Activated CD4-positive, alpha-beta T cell treated with anti-CD3 and anti-CD28 coated beads, Interleukin-2, amount 10 ng/mL, durations not matched to agents 24 days and 14 days (primary cell): Measurements from ENCODE around the gene SEC61A2. TPM values are rescaled to one million over a fixed set of nuclear protein-coding genes. Genes with fewer than 3 reads are reported as not detected.
A peak's percentile ranks its signal among the peaks of the same experiment; 100 is the strongest.
"Not testable (repeated sequence)": the region's sequence is repeated elsewhere in the genome, so short reads cannot be mapped to it uniquely, and the experiment has no call there.

ENCODE experiments used
- DNase-seq: peaks from one replicate; pipeline ENCODE4 v3.0.0; 2022
- H3K27ac Mint-ChIP-seq: one replicate; pipeline ENCODE4 v1.8.0; 2022; ENCODE audit warnings: mild to moderate bottlenecking, mixed read lengths
- H3K27me3 Mint-ChIP-seq: one replicate; pipeline ENCODE4 v1.8.0; 2022; ENCODE audit warnings: mixed read lengths
- H3K36me3 Mint-ChIP-seq: one replicate; pipeline ENCODE4 v1.8.0; 2022; ENCODE audit warnings: low read depth, mild to moderate bottlenecking, mixed read lengths
- H3K4me1 Mint-ChIP-seq: one replicate; pipeline ENCODE4 v1.8.0; 2021; ENCODE audit warnings: mixed read lengths
- H3K4me3 Mint-ChIP-seq: one replicate; pipeline ENCODE4 v1.8.0; 2022; ENCODE audit warnings: mild to moderate bottlenecking, moderate library complexity, mixed read lengths
- H3K9me3 Mint-ChIP-seq: one replicate; pipeline ENCODE4 v1.8.0; 2021; ENCODE audit warnings: mixed read lengths
- intact Hi-C: fragments of 100-400 bp; cut with micrococcal nuclease; formaldehyde crosslinking; loops from one replicate; pipeline ENCODE4 v1.15.1; 2023
- total RNA-seq: library from RNA; stranded (reverse); gene quantifications from 2 replicates; pipeline ENCODE4 v1.2.3, GENCODE V29; 2022

The SEC61A2 gene
- total RNA-seq, 1 donor from 2014 or later = 21.2 TPM

- no peaks in the 10 kb centered on the region for H3K27me3 Mint-ChIP-seq
- H3K36me3 Mint-ChIP-seq = peaks cover 19% of the 10 kb centered on the region
- peaks cover 30% of the 10 kb centered on the region for H3K4me1 Mint-ChIP-seq
- peak; percentile 81 for DNase-seq
- intact Hi-C loops = no loop called here
- H3K9me3 Mint-ChIP-seq = no peaks in the 10 kb centered on the region
- peak overlapping the region; percentile 85 for H3K4me3 Mint-ChIP-seq
- peak overlapping the region; percentile 88 for H3K27ac Mint-ChIP-seq
Measured at GRCh38 chr10:12130237-12130872, 878 bp downstream of the SEC61A2 start.

GRCh38 chr10:12135631-12136030 is 6.2 kb downstream of the SEC61A2 start:
- H3K27me3 Mint-ChIP-seq = no peaks in the 10 kb centered on the region
- no peak for DNase-seq
- H3K27ac Mint-ChIP-seq = peak overlapping the region; percentile 63
- H3K9me3 Mint-ChIP-seq = no peaks in the 10 kb centered on the region
- peaks cover 14% of the 10 kb centered on the region for H3K4me1 Mint-ChIP-seq
- H3K36me3 Mint-ChIP-seq = peaks cover 40% of the 10 kb centered on the region
- intact Hi-C loops = no loop called here
- H3K4me3 Mint-ChIP-seq = no peak overlapping the region

GRCh38 chr10:12140038-12140437 is 10.6 kb downstream of the SEC61A2 start:
- Mint-ChIP-seq H3K36me3 (peaks cover 58% of the 10 kb centered on the region), H3K27ac (no peak overlapping the region), H3K4me3 (no peak overlapping the region), H3K27me3 (no peaks in the 10 kb centered on the region), H3K4me1 (peaks cover 5% of the 10 kb centered on the region), H3K9me3 (no peaks in the 10 kb centered on the region)
- DNase-seq = no peak
- intact Hi-C loops = no loop called here

- Mint-ChIP-seq H3K9me3 (no peaks in the 10 kb centered on the region), H3K27ac (no peak overlapping the region), H3K4me1 (peaks cover 1% of the 10 kb centered on the region), H3K36me3 (peaks cover 50% of the 10 kb centered on the region), H3K4me3 (no peak overlapping the region), H3K27me3 (no peaks in the 10 kb centered on the region)
- DNase-seq = no peak
- intact Hi-C loops = no loop called here
Measured at GRCh38 chr10:12144538-12144937, 15.1 kb downstream of the SEC61A2 start.

GRCh38 chr10:12150163-12150562 is 20.7 kb downstream of the SEC61A2 start:
- no peaks in the 10 kb centered on the region for H3K9me3 Mint-ChIP-seq
- intact Hi-C loops = no loop called here
- H3K36me3 Mint-ChIP-seq = peaks cover 33% of the 10 kb centered on the region
- no peak for DNase-seq
- H3K4me1 Mint-ChIP-seq = peaks cover 2% of the 10 kb centered on the region
- no peak overlapping the region for H3K27ac Mint-ChIP-seq
- H3K27me3 Mint-ChIP-seq = no peaks in the 10 kb centered on the region
- no peak overlapping the region for H3K4me3 Mint-ChIP-seq

GRCh38 chr10:12154516-12154915 is 25.0 kb downstream of the SEC61A2 start:
- H3K9me3 Mint-ChIP-seq = no peaks in the 10 kb centered on the region
- no peaks in the 10 kb centered on the region for H3K27me3 Mint-ChIP-seq
- no peak overlapping the region for H3K27ac Mint-ChIP-seq
- H3K4me3 Mint-ChIP-seq = no peak overlapping the region
- no peak for DNase-seq
- intact Hi-C loops = no loop called here
- peaks cover 37% of the 10 kb centered on the region for H3K36me3 Mint-ChIP-seq
- peaks cover 2% of the 10 kb centered on the region for H3K4me1 Mint-ChIP-seq

- H3K27me3 Mint-ChIP-seq = no peaks in the 10 kb centered on the region
- H3K36me3 Mint-ChIP-seq = peaks cover 35% of the 10 kb centered on the region
- intact Hi-C loops = no loop called here
- no peaks in the 10 kb centered on the region for H3K4me1 Mint-ChIP-seq
- DNase-seq = no peak
- H3K4me3 Mint-ChIP-seq = no peak overlapping the region
- H3K27ac Mint-ChIP-seq = no peak overlapping the region
- no peaks in the 10 kb centered on the region for H3K9me3 Mint-ChIP-seq
Measured at GRCh38 chr10:12156367-12157123, 27.1 kb downstream of the SEC61A2 start.

GRCh38 chr10:12158111-12158510 is 28.6 kb downstream of the SEC61A2 start:
- no peak for DNase-seq
- Mint-ChIP-seq H3K27ac (no peak overlapping the region), H3K36me3 (peaks cover 40% of the 10 kb centered on the region), H3K4me1 (no peaks in the 10 kb centered on the region), H3K27me3 (no peaks in the 10 kb centered on the region), H3K4me3 (no peak overlapping the region), H3K9me3 (no peaks in the 10 kb centered on the region)
- intact Hi-C loops = no loop called here

GRCh38 chr10:12160664-12161063 is 31.2 kb downstream of the SEC61A2 start:
- H3K27me3 Mint-ChIP-seq = no peaks in the 10 kb centered on the region
- DNase-seq = no peak
- H3K9me3 Mint-ChIP-seq = no peaks in the 10 kb centered on the region
- H3K4me3 Mint-ChIP-seq = no peak overlapping the region
- H3K27ac Mint-ChIP-seq = no peak overlapping the region
- intact Hi-C loops = no loop called here
- H3K4me1 Mint-ChIP-seq = no peaks in the 10 kb centered on the region
- H3K36me3 Mint-ChIP-seq = peaks cover 51% of the 10 kb centered on the region

GRCh38 chr10:12162927-12163326 is 33.5 kb downstream of the SEC61A2 start:
- Mint-ChIP-seq H3K9me3 (no peaks in the 10 kb centered on the region), H3K4me3 (no peak overlapping the region), H3K27me3 (no peaks in the 10 kb centered on the region), H3K4me1 (no peaks in the 10 kb centered on the region), H3K36me3 (peaks cover 50% of the 10 kb centered on the region), H3K27ac (no peak overlapping the region)
- no peak for DNase-seq
- intact Hi-C loops = no loop called here

GRCh38 chr10:12164085-12164484 is 34.6 kb downstream of the SEC61A2 start:
- peaks cover 48% of the 10 kb centered on the region for H3K36me3 Mint-ChIP-seq
- intact Hi-C loops = no loop called here

GRCh38 chr10:12165036-12165435 is 35.6 kb downstream of the SEC61A2 start:
- H3K27me3 Mint-ChIP-seq = no peaks in the 10 kb centered on the region
- H3K36me3 Mint-ChIP-seq = peaks cover 53% of the 10 kb centered on the region
- no peak overlapping the region for H3K4me3 Mint-ChIP-seq
- intact Hi-C loops = no loop called here
- H3K9me3 Mint-ChIP-seq = no peaks in the 10 kb centered on the region
- peak overlapping the region; percentile 42 for H3K27ac Mint-ChIP-seq
- DNase-seq = no peak
- H3K4me1 Mint-ChIP-seq = no peaks in the 10 kb centered on the region

More at GRCh38 chr10:12164085-12164484, 34.6 kb downstream of the SEC61A2 start:
- H3K9me3 Mint-ChIP-seq = no peaks in the 10 kb centered on the region
- no peaks in the 10 kb centered on the region for H3K4me1 Mint-ChIP-seq
- H3K27ac Mint-ChIP-seq = no peak overlapping the region
- no peak for DNase-seq
- H3K27me3 Mint-ChIP-seq = no peaks in the 10 kb centered on the region
- H3K4me3 Mint-ChIP-seq = no peak overlapping the region

- Mint-ChIP-seq H3K36me3 (peaks cover 55% of the 10 kb centered on the region), H3K27ac (no peak overlapping the region)
- intact Hi-C loops = no loop called here
Measured at GRCh38 chr10:12165999-12166775, 36.7 kb downstream of the SEC61A2 start.

GRCh38 chr10:12171512-12171911 is 42.0 kb downstream of the SEC61A2 start:
- H3K4me3 Mint-ChIP-seq, H3K27me3 Mint-ChIP-seq, DNase-seq, H3K9me3 Mint-ChIP-seq, H3K27ac Mint-ChIP-seq, H3K4me1 Mint-ChIP-seq, intact Hi-C loops: not testable (repeated sequence)
- peaks cover 53% of the 10 kb centered on the region for H3K36me3 Mint-ChIP-seq

More at GRCh38 chr10:12165999-12166775, 36.7 kb downstream of the SEC61A2 start:
- no peak for DNase-seq
- no peaks in the 10 kb centered on the region for H3K9me3 Mint-ChIP-seq
- no peak overlapping the region for H3K4me3 Mint-ChIP-seq
- no peaks in the 10 kb centered on the region for H3K4me1 Mint-ChIP-seq
- H3K27me3 Mint-ChIP-seq = no peaks in the 10 kb centered on the region
